ENCODE data around the gene GCLM.
A peak's percentile ranks its signal among the peaks of the same experiment; 100 is the strongest.

DNA sequence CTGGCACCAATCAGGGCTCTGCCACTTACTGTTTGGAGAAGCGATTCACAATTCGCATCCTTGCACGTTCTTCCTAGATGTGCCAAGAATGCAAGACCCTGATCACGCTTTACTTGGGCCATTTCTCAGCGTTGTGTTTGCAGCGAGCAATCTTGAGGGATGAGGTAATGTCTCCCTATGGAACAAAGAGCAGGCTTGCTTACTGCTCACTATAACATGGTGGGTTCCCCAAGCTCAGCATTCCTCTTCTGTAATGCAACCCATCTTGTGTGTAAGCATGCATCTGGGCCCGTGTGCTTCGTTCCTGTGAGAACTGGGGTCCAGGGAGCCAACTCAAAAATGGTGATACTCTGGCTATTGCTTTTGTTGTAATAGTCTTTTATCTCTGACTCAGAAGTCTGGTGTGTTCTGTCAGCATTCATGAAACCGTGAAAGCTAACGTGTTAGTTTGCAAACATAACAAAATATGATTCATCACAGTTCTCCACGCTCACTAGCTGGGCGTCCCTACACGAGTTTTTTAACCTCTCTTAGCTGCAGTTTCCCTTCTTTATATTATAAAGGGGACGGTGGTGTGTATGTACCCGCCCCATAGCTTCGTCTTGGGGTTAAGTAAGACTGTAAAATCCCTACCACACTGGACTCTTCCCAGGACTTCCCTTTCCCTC is 63.6 kb downstream of the GCLM start:
- TF ChIP-seq, protein P1, sequence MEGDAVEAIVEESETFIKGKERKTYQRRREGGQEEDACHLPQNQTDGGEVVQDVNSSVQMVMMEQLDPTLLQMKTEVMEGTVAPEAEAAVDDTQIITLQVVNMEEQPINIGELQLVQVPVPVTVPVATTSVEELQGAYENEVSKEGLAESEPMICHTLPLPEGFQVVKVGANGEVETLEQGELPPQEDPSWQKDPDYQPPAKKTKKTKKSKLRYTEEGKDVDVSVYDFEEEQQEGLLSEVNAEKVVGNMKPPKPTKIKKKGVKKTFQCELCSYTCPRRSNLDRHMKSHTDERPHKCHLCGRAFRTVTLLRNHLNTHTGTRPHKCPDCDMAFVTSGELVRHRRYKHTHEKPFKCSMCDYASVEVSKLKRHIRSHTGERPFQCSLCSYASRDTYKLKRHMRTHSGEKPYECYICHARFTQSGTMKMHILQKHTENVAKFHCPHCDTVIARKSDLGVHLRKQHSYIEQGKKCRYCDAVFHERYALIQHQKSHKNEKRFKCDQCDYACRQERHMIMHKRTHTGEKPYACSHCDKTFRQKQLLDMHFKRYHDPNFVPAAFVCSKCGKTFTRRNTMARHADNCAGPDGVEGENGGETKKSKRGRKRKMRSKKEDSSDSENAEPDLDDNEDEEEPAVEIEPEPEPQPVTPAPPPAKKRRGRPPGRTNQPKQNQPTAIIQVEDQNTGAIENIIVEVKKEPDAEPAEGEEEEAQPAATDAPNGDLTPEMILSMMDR (IDR thresholded peaks at IDR 0.05; ENCODE audit: extremely low read depth in 1 of 2, insufficient read depth in 1 of 2, low read depth in 1 of 2, low read length in 2 of 2) = no peak
- TF ChIP-seq POLR2A (IDR thresholded peaks at IDR 0.05; ENCODE audit: low read depth, low read length) = no peak
- TF ChIP-seq GATA2 (IDR thresholded peaks at IDR 0.05; ENCODE audit: insufficient read depth, insufficient read length, low read depth, low read length) = no peak
- TF ChIP-seq EZH2 (IDR thresholded peaks at IDR 0.05; ENCODE audit: borderline replicate concordance, low read depth, low read length, severe bottlenecking) = no peak
- TF ChIP-seq, protein P2, sequence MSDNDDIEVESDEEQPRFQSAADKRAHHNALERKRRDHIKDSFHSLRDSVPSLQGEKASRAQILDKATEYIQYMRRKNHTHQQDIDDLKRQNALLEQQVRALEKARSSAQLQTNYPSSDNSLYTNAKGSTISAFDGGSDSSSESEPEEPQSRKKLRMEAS (IDR thresholded peaks at IDR 0.05; ENCODE audit: insufficient read depth, insufficient read length) = no peak
- TF ChIP-seq JUN (IDR thresholded peaks at IDR 0.05; ENCODE audit: borderline replicate concordance, insufficient read depth, insufficient read length, low read depth) = peak; percentile 65
- no peak for TF ChIP-seq POLR2AphosphoS5 (IDR thresholded peaks at IDR 0.05; ENCODE audit: insufficient read depth, low read depth, low read length)
- TF ChIP-seq FOS (IDR thresholded peaks at IDR 0.05; ENCODE audit: borderline replicate concordance, insufficient read depth, low read length) = peak; percentile 70
- TF ChIP-seq MYC (IDR thresholded peaks at IDR 0.05; ENCODE audit: low read depth, low read length) = no peak
